ENCODE measurements around the gene PAQR4.

The PAQR4 gene

GRCh38 chr16:2948807-2949704, 20.1 kb upstream of the PAQR4 start:
- TF ChIP-seq CTCF (IDR thresholded peaks at IDR 0.05; ENCODE audit: low read depth, low read length) = no peak
- DNase-seq (ENCODE audit: extremely low read depth, low read depth) = no peak

DNA sequence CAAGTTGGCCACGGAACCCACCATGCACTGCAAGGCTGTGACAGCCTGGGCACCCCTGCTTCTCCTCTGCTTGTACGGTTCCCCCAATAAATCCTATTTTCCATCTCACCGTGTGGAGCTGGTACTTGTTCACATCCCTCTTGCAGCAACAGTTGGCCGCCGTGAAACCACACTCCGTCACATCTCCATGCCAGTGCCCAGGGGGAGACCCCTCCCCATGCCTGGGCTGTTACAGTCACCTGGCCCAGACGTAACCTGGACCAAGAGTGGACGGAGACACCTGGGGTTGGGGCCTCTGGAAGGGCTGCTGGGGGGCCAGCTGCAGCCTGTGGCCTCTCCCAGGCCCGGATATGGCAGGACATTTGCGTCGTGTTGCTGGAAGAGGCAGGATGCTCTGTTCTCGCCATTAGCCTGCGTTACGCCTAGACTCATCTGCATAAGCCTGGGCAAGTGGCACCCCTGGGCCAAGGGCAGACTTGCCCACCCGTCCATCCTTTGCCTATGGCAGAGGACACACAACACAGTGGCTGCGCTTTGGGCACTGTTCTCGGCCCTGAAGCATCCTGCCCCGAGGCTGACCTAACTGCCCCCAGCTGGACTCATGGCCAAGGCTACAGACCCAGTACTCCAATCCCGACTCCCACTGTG, 19.3 kb upstream of the PAQR4 start:
- DNase-seq (ENCODE audit: extremely low read depth, low read depth) = no peak
- no peak for TF ChIP-seq CTCF (IDR thresholded peaks at IDR 0.05; ENCODE audit: low read depth, low read length)

DNA sequence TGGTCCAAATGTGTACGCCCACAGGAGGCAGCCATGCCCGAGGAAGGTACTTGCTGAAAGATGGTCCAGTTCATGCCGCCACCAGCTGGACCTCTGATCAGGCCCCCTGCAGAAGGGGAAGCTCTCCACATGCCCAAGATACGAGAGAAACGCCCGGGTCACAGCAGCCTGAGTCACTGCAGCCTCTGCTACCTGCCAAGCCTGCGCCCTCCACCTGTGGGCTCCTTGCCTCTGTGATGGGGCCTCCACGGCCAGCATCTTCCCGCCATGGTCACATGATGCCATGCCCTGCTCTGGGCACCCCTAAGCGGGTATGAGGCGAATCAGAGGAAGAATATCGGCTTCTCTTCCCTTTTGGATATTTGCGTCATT, 18.8 kb upstream of the PAQR4 start:
- no peak for DNase-seq (ENCODE audit: extremely low read depth, low read depth)
- TF ChIP-seq CTCF (IDR thresholded peaks at IDR 0.05; ENCODE audit: low read depth, low read length) = no peak

DNA sequence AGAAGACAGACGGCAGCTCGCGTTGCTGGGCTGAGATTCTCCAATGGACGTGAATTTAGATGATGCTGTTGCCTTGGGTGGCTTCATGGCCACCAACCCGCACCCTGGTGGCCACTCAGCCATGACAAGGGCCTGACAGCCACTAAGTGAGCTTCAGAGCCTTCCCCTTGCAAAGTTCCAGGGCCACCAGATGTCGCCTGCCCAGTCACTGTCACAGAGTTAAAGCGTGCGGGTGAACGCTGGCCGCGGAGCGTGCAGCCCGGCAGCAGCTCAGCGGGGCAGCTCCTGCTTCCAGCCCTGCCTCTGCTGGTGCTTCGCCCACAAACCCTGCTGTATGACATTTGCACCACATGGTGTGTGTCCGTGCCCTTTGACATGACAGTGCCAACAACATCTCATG, 18.4 kb upstream of the PAQR4 start:
- no peak for TF ChIP-seq CTCF (IDR thresholded peaks at IDR 0.05; ENCODE audit: low read depth, low read length)
- no peak for DNase-seq (ENCODE audit: extremely low read depth, low read depth)

DNA sequence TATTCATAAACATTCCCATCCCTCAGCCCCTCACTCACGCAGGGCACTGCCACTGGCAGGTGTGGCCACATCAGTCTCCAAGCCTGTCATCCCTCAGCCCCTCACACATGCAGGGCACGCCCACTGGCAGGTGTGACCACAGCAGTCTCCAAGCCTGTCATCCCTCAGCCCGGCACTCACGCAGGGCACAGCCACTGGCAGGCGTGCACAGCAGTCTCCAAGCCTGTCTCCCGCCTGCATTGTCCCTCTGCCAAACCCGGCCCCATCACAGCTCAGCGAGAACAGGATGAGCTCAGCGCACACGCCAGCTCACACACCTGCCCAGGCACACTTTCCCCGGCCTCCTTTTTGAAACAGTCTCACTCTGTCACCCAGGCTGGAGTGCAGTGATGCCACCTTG, 16.5 kb upstream of the PAQR4 start:
- no peak for DNase-seq (ENCODE audit: extremely low read depth, low read depth)

DNA sequence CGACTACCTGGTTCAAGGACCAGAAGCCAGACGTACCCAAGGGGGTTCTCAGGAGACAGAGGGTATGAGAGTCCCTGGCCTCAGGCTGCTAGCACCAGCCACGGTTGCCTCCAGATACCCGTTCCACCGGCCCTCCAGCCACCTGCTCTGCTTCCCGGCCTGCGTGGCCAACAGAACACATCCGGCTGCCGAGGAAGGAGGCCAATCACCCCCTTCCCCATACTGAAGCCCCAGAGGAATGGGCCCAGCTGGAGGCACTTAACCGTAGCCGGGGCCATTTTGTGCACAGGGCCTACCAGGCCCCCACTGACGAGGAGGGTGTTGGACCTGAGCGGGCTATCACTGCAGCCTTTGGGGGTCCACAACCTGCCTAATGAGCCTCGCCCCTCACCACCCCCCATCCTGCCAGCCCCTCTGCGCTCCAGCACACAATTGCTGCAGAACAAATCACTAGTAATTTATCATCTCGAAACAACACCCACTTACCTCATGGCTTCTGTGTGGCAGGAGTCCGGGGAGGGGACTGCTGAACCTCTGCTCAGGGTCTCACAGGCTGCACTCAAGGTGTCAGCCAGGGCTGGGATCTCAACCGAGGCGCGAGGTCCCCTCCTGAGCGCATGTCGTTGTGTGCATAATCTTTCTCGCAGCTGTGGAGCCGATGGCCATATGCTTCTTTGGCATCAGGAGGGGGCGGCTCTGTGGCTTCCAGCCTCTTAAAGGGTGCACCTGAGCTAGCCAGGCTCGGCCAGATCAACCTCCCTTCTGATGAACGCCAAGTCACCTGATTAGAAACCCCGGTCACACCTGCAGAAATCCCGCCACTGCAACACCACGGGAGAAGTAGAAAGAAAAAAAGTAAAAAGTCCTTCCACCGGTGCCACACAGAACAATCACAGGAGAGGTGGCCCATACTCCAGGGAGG, 15.2 kb upstream of the PAQR4 start:
- TF ChIP-seq CTCF (IDR thresholded peaks at IDR 0.05; ENCODE audit: low read depth, low read length) = no peak
- no peak for DNase-seq (ENCODE audit: extremely low read depth, low read depth)

More for the DNA sequence above, 16.5 kb upstream of the PAQR4 start:
- TF ChIP-seq CTCF (IDR thresholded peaks at IDR 0.05; ENCODE audit: low read depth, low read length) = no peak

Measured in AG09319 (cell line).